ENCODE data around the gene FBXO30. TPM values are rescaled to one million over a fixed set of nuclear protein-coding genes. Genes with fewer than 3 reads are reported as not detected.

FBXO30 gene
- total and polyA plus RNA-seq, 9 of the 15 experiments (the other 6 are each of a cell fraction or from before 2014, with no cell fraction given) = 3.6 to 12.8 (median 7.1) TPM

GRCh38 chr6:145838305-145838704 is 23.7 kb upstream of the FBXO30 start (continued):
- no peak for TF ChIP-seq LCOR (CRISPR knock-in tag; IDR thresholded peaks at IDR 0.05)
- TF ChIP-seq PYGO2 (tag; IDR thresholded peaks at IDR 0.05) = no peak
- TF ChIP-seq CEBPB (tag; IDR thresholded peaks at IDR 0.05) = no peak
- TF ChIP-seq ZNF282 (CRISPR knock-in tag; IDR thresholded peaks at IDR 0.05) = no peak
- no peak for TF ChIP-seq ZNF395 (CRISPR knock-in tag; IDR thresholded peaks at IDR 0.05)

GRCh38 chr6:145836772-145837171 is 22.2 kb upstream of the FBXO30 start:
- Histone ChIP-seq H4K20me1 (replicated peaks; ENCODE audit: control insufficient read depth, insufficient read depth, low read length) (no peaks in the 10 kb centered on the region), H3K9me3 (replicated peaks; ENCODE audit: control insufficient read depth, insufficient read depth, low read depth, low read length) (no peaks in the 10 kb centered on the region), H3K36me3 (ENCODE audit: control insufficient read depth, insufficient read depth, low read length) (no peaks in the 10 kb centered on the region), H2AFZ (ENCODE audit: low read depth, low read length) (no peak overlapping the region), H3K4me3 (no peak overlapping the region), H3K9ac (ENCODE audit: insufficient read depth in 1 of 2, low read depth in 2 of 2, low read length in 2 of 2) (no peak overlapping the region), H3K27me3 (ENCODE audit: control insufficient read depth in 2 of 2, insufficient read depth in 2 of 2, low read length in 2 of 2) (no peaks in the 10 kb centered on the region), H3K4me2 (ENCODE audit: insufficient read depth, low read length) (no peak overlapping the region), H3K79me2 (ENCODE audit: control insufficient read depth, insufficient read depth, low read length) (no peaks in the 10 kb centered on the region), H3K27ac (ENCODE audit: extremely low read depth, low read depth, low read length) (no peak overlapping the region), H3K9me1 (ENCODE audit: control insufficient read depth, insufficient read depth, low read length) (no peaks in the 10 kb centered on the region), H3K4me1 (replicated peaks in 1 of 2; ENCODE audit: control insufficient read depth in 2 of 2, insufficient read depth in 2 of 2, low read length in 2 of 2) (no peaks in the 10 kb centered on the region)
- intact Hi-C loops (cut with micrococcal nuclease) (no loop called here), in situ Hi-C loops (cut with MboI) (no loop called here)
- DNase-seq (ENCODE audit: extremely low read depth in 1 of 4, low spot score in 3 of 4) (no peak), FAIRE-seq (no peak), ATAC-seq (no peak)
- 55% methylated on average over 1 of the region's 1 CpG for WGBS (ENCODE audit: insufficient coverage, low coverage, missing lambda C conversion rate)
- POLR2A ChIA-PET = interaction anchor here (1.0 kb wide), 1 partner anchor 10 kb away, joined by 5 read pairs; no protein-coding TSS in a partner anchor
- BruUV-seq (replicated peaks) = no TSS peak
- CTCF ChIA-PET (ENCODE audit: low intra/inter-chr PET ratio) = no interaction called here
- TF ChIP-seq WHSC1 (IDR thresholded peaks at IDR 0.05; ENCODE audit: low read length) (no peak), NFATC3 (IDR thresholded peaks at IDR 0.05) (no peak), SRF (CRISPR knock-in tag; IDR thresholded peaks at IDR 0.05) (no peak), SMAD3 (CRISPR knock-in tag; conservative IDR thresholded peaks at IDR 0.05) (no peak), ZNF347 (CRISPR knock-in tag; IDR thresholded peaks at IDR 0.05; ENCODE audit: low read depth) (no peak), NR1H2 (CRISPR knock-in tag; IDR thresholded peaks at IDR 0.05) (no peak), MBD2 (IDR thresholded peaks at IDR 0.05; ENCODE audit: borderline replicate concordance, low read depth) (no peak), KDM1A (IDR thresholded peaks at IDR 0.05) (no peak), ZNF695 (CRISPR knock-in tag; IDR thresholded peaks at IDR 0.05) (no peak), THAP7 (CRISPR knock-in tag; IDR thresholded peaks at IDR 0.05) (no peak), GATAD2B (IDR thresholded peaks at IDR 0.05; ENCODE audit: borderline replicate concordance) (no peak), KAT2B (IDR thresholded peaks at IDR 0.05; ENCODE audit: low read depth, low read length) (no peak), NCOA2 (IDR thresholded peaks at IDR 0.05; ENCODE audit: partially characterized antibody in 2 of 2) (no peak), ZNF24 (IDR thresholded peaks at IDR 0.05) (no peak), FOXP1 (CRISPR knock-in tag; IDR thresholded peaks at IDR 0.05) (no peak)

Measured in K562 (cell line).